Suppressor macrophage (primary cell): ENCODE results near the gene PPP6R3.
"Not testable (repeated sequence)": the region's sequence is repeated elsewhere in the genome, so short reads cannot be mapped to it uniquely, and the experiment has no call there.

Experiments used
- DNase-seq, 4 experiments: peaks; one replicate each; pipeline ENCODE4 v3.0.0-alpha.2; 2020 to 2022

The PPP6R3 gene

DNA sequence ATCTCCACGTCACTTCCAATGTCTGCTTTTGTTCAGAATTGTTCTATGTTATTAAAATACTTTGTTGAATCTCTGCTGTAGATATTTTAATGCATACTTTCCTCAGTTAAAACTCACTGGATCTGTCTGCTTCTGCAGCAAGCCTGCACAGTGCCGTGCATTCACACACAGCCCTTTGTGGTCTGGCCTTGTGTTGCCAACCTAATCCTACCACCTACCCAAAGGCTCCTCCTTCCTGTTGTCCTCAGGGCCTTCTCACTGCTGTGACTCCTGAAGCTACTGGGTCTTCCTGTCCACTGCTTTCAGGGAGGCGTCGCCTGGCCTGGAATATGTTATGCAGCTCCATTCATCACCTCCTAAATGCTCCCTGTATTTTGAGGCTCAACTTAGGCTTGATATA is 67.0 kb downstream of the PPP6R3 start:
- no peak for DNase-seq

DNA sequence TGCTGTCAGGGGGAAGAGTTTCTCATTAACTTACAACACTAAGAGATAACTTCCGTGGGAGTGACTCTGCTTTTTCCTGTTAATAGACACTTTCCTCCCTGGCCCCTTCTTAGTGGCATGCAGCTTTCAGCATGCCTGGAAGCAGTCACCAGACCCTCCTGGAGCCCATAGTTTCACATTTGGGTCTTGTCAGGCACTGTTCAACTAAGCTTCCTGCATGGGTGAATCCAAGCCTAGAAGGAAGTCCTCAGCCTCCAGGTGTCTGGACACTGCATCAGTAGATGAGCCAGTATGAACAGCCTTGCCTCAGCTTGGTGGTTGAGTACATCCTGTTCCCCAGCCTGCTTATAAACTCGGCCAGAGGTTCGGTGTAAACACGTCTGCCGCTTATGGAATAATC is 68.1 kb downstream of the PPP6R3 start:
- no peak for DNase-seq

DNA sequence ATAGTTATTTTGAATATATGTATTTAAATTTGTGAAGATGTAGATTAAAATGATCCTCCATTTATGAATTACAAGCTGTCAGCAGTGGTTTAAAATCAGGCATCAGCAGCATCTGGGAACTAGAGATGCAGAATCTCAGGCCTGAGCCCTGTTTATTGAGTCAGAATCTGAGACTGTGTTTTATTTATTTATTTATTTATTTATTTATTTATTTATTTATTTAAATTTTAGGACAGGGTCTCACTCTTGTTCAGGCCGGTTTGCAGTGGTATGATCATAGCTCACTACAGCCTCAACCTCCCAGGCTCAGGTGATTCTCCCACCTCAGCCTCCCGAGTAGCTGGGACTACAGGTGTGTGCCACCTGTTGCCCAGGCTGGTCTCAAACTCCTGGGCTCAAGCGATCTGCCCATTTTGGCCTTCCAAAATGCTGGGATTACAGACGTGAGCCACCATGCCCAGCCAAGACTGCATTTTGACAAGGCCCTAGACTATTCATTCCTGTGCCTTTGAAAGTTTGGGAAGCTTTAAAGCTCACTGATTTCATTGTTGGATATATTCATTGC is 70.7 kb downstream of the PPP6R3 start:
- no peak for DNase-seq

DNA sequence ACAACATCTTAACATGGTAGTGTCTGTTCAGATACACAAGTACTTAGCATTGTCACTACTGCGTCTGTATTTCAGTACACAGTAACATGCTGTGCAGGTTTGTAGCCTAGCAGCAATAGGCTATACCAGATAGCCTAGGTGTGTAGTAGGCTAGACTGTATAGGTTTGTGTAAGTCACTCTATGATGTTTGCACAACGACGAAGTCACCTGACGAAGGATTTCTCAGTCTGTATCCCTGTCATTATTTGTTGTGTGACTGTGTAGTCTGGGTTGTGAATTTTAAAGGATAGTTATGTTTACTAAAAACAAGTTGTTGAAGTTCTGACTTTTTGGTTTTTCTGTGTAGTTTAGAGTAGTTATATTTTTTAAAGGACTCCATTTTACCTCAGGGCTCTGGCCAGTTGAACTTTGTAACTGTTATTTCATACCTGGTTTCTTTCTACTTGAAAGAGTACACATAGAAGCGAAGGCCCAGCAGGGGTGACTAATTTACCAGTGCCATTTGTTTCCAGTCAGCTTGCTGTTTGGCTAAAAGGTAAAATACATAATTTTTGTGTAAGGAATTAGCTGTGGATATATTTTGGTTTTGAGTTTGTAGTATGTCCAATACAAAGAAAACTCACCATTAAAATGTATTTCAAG is 72.3 kb downstream of the PPP6R3 start:
- DNase-seq: no peak

GRCh38 chr11:68533945-68534344 is 73.4 kb downstream of the PPP6R3 start:
- no peak for DNase-seq

GRCh38 chr11:68535098-68535497 is 74.5 kb downstream of the PPP6R3 start:
- DNase-seq: no peak

- DNase-seq: no peak
Observed at GRCh38 chr11:68536706-68537105, 76.2 kb downstream of the PPP6R3 start.

GRCh38 chr11:68538025-68538424 is 77.5 kb downstream of the PPP6R3 start:
- DNase-seq: no peak

GRCh38 chr11:68539395-68539794 is 78.8 kb downstream of the PPP6R3 start:
- no peak for DNase-seq

- not testable (repeated sequence) for DNase-seq
Observed at GRCh38 chr11:68540504-68540903, 80.0 kb downstream of the PPP6R3 start.

- DNase-seq: peak in 3 of 4 experiments; percentile 48 to 57 (median 52)
Observed at GRCh38 chr11:68541116-68541515, 80.6 kb downstream of the PPP6R3 start.

- DNase-seq: peak; percentile 79 to 94 (median 88)
Observed at GRCh38 chr11:68541991-68542390, 81.4 kb downstream of the PPP6R3 start.

DNA sequence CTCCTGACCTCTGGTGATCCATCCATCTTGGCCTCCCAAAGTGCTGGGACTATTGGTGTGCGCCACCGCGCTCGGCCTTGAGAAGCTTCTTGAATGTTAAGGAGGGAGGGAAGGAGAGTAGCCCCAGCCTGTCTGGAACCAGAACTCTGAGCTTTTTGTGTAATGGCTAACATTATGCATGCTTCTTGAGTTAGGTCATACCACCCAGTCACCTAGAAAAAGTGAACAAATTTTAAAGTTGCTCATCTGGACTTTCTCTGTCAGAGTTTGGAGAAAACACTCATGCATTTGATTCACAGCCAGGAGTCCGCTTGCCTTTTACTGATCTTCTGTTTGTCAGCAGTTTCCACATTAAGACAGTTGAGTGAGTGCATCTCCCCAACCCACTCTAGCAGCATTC is 82.1 kb downstream of the PPP6R3 start:
- peak in 3 of 4 experiments; percentile 30 to 75 (median 44) for DNase-seq

GRCh38 chr11:68543594-68543993 is 83.0 kb downstream of the PPP6R3 start:
- DNase-seq: no peak

DNA sequence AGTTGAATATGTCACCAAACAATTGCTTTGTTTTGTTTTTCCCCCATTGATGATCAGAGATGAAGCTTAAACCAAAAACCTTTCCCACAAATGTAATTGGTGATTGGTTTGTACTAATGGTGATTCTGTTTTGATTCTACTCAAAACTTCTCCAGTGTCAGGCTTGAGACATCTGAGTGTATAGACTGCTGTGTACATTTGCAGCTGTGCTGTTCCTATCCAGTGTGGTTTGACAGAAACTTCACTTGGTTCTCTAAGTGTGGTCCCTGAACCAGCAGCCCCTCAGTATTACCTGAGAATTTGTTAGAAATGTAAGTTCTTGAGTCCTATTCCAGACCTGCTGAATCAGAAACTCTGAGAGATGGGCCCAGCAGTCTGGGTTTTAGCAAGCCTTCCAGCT is 84.8 kb downstream of the PPP6R3 start:
- no peak for DNase-seq

GRCh38 chr11:68545796-68546195 is 85.2 kb downstream of the PPP6R3 start:
- no peak for DNase-seq

- DNase-seq: peak; percentile 72 to 84 (median 82)
Observed at GRCh38 chr11:68546555-68546954, 86.0 kb downstream of the PPP6R3 start.

DNA sequence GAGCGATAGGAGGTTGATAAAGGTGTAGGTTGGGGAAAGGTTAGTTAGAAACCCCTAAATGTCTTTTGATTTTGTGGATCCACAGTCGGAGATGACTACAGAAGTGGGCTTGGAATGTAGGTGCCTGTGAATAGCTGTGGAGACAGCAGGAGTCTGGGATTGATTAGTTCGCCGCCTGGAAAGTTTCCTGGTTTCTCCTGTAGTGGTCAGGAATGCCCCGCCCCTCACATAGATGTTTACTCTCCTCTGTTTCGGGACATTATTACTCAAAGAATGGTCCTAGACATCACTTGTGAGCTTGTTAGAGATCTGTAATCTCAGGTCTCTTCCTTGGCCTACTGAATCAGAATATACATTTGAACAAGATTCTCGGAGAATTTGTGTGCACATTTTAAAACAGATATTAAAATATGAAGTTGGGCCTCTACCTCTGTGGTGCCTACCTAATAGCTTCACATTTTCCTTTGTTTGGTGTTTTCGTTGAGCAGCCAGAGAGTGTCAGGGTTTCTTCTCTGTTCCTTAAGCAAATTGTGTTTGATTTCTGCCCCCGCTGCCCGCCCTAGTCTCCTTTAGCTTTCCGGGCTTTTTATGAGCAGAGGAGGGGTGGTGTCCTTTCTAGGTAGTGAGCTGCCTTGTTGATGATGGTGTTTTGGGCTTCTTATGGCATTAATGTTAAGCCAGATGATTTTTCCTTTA is 89.4 kb downstream of the PPP6R3 start:
- DNase-seq: peak in 1 of 4 experiments; percentile 64

- peak; percentile 67 to 85 (median 82) for DNase-seq
Observed at GRCh38 chr11:68550485-68550817, 89.9 kb downstream of the PPP6R3 start.

GRCh38 chr11:68551223-68551622 is 90.7 kb downstream of the PPP6R3 start:
- no peak for DNase-seq

DNA sequence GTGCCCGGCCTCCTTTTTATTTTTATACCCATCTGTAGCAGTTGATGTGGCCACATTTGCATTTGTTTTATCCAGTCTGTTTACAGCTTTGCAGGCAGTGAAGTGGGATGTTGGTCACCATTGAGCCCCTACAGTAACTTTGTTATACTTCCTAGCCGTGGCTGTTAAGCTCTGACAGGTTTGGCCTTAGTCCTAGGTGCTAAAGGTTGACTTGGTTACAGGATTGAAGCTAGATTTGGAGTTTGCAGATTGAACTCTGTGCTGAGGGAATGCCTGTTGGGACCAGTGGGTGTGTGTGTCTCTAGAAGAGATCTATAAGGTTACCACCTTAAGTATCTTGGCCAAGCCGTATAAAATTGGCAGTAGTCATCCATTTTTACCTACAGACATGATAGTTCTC is 91.2 kb downstream of the PPP6R3 start:
- no peak for DNase-seq

DNA sequence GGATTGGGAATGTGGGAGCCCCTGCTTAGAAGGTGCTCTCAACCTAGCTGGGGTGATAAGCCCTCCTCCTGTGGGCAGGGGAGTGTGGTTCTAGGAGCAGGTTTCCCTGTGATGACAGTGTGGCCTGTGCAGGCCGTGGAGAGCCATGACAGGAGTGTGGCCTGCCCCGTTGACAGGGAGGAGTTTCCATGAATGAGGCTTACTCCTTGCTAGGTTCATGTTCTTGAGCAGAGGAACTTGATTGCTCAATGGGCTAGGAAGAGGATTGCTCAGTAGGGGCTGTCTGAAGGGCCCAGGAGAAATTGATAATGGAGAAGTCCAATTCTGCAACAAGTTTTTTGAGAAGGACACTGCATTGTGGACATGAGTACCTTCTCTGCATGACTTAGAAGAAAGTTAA is 92.0 kb downstream of the PPP6R3 start:
- DNase-seq: peak; percentile 74 to 92 (median 85)

GRCh38 chr11:68560216-68560615 is 99.7 kb downstream of the PPP6R3 start:
- no peak for DNase-seq

- no peak for DNase-seq
Observed at GRCh38 chr11:68563454-68563853, 102.9 kb downstream of the PPP6R3 start.
